GM10266 (cell line): Measurements from ENCODE around the gene PRKAG1.

Experiments
- DNase-seq: peaks from one replicate; pipeline ENCODE4 v3.0.0; 2012; ENCODE audit errors: extremely low spot score
- TF ChIP-seq, protein P1 (sequence below): IDR thresholded peaks from 2 replicates; pipeline ENCODE4 v1.5.1; 2012; ENCODE audit warnings: mild to moderate bottlenecking, low read depth; ENCODE audit not compliant: control insufficient read depth, insufficient read depth; ENCODE audit errors: missing control alignments

Gene PRKAG1

GRCh38 chr12:49015196-49015595 is 3.4 kb downstream of the PRKAG1 start:
- no peak for DNase-seq
- TF ChIP-seq, protein P1, sequence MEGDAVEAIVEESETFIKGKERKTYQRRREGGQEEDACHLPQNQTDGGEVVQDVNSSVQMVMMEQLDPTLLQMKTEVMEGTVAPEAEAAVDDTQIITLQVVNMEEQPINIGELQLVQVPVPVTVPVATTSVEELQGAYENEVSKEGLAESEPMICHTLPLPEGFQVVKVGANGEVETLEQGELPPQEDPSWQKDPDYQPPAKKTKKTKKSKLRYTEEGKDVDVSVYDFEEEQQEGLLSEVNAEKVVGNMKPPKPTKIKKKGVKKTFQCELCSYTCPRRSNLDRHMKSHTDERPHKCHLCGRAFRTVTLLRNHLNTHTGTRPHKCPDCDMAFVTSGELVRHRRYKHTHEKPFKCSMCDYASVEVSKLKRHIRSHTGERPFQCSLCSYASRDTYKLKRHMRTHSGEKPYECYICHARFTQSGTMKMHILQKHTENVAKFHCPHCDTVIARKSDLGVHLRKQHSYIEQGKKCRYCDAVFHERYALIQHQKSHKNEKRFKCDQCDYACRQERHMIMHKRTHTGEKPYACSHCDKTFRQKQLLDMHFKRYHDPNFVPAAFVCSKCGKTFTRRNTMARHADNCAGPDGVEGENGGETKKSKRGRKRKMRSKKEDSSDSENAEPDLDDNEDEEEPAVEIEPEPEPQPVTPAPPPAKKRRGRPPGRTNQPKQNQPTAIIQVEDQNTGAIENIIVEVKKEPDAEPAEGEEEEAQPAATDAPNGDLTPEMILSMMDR = no peak

- TF ChIP-seq, protein P1 = peak; percentile 2
- DNase-seq = no peak
Observed at GRCh38 chr12:49014547-49014946, 4.0 kb downstream of the PRKAG1 start.

DNA sequence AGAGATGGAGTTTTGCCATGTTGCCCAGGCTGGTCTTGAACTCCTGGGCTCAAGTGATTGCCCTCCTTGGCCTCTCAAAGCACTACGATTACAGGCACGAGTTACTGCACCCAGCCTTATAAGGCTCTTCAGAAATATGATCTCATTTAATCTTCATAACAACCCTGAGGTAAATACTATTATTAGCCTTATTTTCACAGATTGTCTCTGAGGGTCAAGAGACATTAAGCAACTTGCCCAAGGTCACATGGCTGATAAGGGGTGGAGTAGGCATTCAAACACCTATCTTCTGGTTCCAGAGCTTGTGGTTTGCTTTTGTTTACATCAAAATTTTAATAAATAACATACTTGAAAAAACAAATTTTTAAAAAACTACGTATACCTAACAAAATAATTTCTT is 5.1 kb downstream of the PRKAG1 start:
- TF ChIP-seq, protein P1 = no peak
- no peak for DNase-seq

DNA sequence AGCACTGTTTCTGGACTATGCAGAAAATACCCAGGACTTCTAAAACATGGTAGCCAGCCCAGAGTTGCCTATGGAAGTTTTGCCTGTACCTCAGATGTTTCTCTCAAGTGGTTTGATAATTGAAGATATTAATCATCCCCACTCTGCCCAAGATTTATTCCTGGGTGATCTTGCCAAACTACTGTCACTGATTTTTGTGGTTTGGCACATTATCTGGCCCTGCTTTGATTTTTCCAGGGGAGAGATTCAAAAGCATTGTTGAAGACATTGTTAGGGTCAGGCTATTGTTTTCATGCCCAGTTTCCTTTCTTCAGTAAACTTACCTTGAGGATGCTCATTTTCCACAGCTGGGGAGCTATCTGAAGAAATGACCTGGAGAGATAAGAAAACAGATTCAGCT is 5.8 kb downstream of the PRKAG1 start:
- TF ChIP-seq, protein P1 = no peak
- no peak for DNase-seq

DNA sequence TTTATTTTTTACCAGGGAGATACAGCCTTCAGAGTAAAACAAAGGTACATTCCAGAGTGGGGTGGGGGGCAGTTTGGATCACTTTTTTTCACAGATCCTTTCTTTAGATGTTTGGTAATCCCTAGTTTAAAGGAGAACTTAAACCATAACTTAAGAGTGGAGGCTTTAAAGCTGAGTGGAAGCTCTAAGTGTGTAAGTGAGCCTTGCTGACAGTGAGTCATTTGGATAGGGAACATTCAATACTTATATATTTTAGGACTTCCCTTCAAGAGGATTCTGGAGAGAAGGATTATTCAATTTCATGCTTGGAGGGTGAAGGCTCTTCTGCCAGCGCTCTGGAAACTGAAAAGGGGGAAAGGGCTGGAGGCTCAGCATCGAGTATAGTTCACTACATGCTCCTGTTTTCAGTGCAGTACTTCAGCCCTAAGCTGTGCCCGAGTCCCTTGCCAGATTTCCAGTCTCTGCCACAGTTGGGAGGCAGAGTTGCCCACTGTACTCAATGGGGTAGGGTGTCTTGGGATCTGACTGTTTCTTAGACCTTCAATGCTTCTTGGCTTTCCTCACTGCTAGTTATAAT is 8.4 kb downstream of the PRKAG1 start:
- TF ChIP-seq, protein P1 = no peak
- no peak for DNase-seq

DNA sequence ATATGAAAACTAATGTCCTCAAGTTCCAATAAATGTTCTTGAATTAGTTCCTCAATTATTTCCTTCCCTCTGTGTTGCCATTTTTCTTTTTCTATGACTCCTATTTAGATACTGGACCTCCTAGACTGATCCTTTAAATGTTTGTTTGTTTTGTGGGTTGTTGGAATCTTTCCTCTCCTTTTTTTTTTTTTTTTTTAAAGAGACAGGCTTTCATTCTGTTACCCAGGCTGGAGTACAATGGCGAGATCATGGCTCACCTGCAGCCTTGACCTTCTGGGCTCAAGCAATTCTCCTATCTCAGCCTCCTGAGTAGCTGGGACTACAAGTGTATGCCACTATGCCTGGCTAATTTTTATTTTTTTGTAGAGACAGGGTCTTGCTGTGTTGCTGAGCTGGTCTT is 9.6 kb downstream of the PRKAG1 start:
- no peak for DNase-seq
- TF ChIP-seq, protein P1 = no peak

DNA sequence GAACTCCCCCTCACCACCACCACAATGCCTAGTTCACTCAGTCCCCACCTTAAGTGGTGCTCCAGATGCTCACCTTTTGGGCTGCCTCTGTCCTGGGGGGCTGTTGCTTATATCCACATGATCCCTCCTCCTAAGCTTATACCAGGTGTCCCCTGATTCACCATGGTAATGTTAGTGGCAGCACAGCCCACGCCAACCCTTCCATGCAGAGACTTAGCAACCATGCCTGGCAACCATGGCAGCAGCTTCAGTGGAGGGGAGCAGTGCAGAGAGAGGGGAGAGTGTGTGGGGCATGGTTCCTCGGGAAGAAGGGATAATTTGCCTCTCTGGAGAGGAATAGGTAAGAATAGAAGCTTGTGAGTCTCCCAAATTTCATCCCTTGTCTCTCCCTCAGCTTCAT is 18.2 kb downstream of the PRKAG1 start:
- no peak for DNase-seq
- TF ChIP-seq, protein P1 = no peak
